ENCODE data around the gene SSR1. TPM values are rescaled to one million over a fixed set of nuclear protein-coding genes. Genes with fewer than 3 reads are reported as not detected.
A peak's percentile ranks its signal among the peaks of the same experiment; 100 is the strongest.

SSR1 gene
- total RNA-seq, 1 donor from 2014 or later = 96.6 TPM

DNA sequence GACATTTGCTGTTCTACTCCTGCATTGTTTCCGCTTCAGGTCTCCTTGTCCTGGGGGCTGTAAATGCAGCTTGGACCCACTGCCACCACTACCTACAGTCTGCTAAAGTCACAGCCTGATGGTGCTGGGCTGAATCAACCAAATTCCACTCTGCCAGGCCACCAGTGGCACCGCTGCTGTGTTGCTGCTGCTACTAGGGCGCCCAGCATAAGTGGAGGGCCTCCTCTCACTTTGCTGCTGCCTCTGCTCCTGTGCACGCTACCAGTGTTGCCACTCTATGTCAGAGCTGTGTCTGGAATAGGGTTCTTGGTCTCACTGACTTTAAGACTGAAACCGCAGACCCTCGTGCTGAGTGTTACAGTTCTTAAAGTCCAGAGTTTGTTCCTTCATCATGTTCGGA is 1.4 kb upstream of the SSR1 start:
- Mint-ChIP-seq H3K27me3 (ENCODE audit: insufficient read depth, low read depth) (peaks cover 7% of the 10 kb centered on the region), H3K4me1 (peaks cover 16% of the 10 kb centered on the region), H3K27ac (peak overlapping the region; percentile 11), H3K4me3 (no peak overlapping the region), H3K36me3 (peaks cover 5% of the 10 kb centered on the region), H3K9me3 (no peaks in the 10 kb centered on the region)
- Histone ChIP-seq H3K27ac (no peak overlapping the region), H3K4me2 (no peak overlapping the region), H3K9me3 (ENCODE audit: low read depth) (no peaks in the 10 kb centered on the region), H2AFZ (replicated peaks) (no peak overlapping the region), H3F3A (ENCODE audit: low read depth) (peaks cover 12% of the 10 kb centered on the region), H3K9ac (no peak overlapping the region), H3K4me3 (no peak overlapping the region), H3K27me3 (no peaks in the 10 kb centered on the region), H4K20me1 (ENCODE audit: low read depth) (peaks cover 14% of the 10 kb centered on the region), H3K79me2 (ENCODE audit: low read depth) (peaks cover 32% of the 10 kb centered on the region), H3K36me3 (no peaks in the 10 kb centered on the region), H3K4me1 (peaks cover 7% of the 10 kb centered on the region)
- no peak for TF ChIP-seq CTCF (IDR thresholded peaks at IDR 0.05)
- no peak for TF ChIP-seq EZH2phosphoT487 (IDR thresholded peaks at IDR 0.05)
- no peak for TF ChIP-seq EZH2 (IDR thresholded peaks at IDR 0.05)
- DNase-seq (ENCODE audit: low spot score) = no peak

DNA sequence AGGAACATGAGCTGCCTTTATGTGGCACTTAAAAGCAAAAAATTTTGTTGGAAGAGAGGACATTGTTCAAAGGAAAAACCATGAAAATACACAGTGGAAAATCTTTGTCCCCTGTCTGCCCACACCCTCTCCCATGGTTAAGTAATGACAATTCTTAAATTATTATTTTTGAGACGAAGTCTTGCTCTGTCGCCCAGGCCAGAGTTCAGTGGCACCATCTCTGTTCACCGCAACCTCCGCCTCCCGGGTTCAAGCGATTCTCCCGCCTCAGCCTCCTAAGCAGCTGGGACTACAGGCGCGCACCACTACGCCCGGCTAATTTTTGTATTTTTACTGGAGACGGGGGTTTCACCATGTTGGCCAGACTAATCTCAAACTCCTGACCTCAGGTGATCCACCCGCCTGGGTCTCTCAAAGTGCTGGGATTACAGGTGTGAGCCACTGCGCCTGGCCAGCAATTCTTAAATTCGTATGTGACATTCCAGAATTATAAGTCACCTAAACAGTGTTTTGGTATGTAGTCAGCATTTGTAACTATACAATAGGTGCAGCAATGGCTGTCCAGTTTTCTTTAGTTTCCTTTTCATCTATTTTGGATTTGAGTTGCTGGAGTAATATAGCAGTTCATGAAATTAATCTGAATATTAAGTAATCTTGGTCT is 636 bp upstream of the SSR1 start:
- H3K27me3 Mint-ChIP-seq (ENCODE audit: insufficient read depth, low read depth) = peaks cover 6% of the 10 kb centered on the region
- Histone ChIP-seq H3K9ac (no peak overlapping the region), H3F3A (ENCODE audit: low read depth) (peaks cover 12% of the 10 kb centered on the region), H3K4me2 (peak overlapping the region; percentile 68), H2AFZ (replicated peaks) (no peak overlapping the region), H3K27ac (no peak overlapping the region), H3K79me2 (ENCODE audit: low read depth) (peaks cover 38% of the 10 kb centered on the region), H3K36me3 (no peaks in the 10 kb centered on the region), H3K27me3 (no peaks in the 10 kb centered on the region), H3K9me3 (ENCODE audit: low read depth) (no peaks in the 10 kb centered on the region), H3K4me3 (peak overlapping the region; percentile 37), H4K20me1 (ENCODE audit: low read depth) (peaks cover 14% of the 10 kb centered on the region), H3K4me1 (peaks cover 7% of the 10 kb centered on the region)
- peak overlapping the region; percentile 95 for H3K4me3 Mint-ChIP-seq
- peaks cover 7% of the 10 kb centered on the region for H3K36me3 Mint-ChIP-seq
- H3K9me3 Mint-ChIP-seq = no peaks in the 10 kb centered on the region
- H3K27ac Mint-ChIP-seq = no peak overlapping the region
- no peak for DNase-seq (ENCODE audit: low spot score)
- H3K4me1 Mint-ChIP-seq = peaks cover 16% of the 10 kb centered on the region
- no peak for TF ChIP-seq EZH2 (IDR thresholded peaks at IDR 0.05)
- TF ChIP-seq CTCF (IDR thresholded peaks at IDR 0.05) = no peak
- TF ChIP-seq EZH2phosphoT487 (IDR thresholded peaks at IDR 0.05) = no peak

DNA sequence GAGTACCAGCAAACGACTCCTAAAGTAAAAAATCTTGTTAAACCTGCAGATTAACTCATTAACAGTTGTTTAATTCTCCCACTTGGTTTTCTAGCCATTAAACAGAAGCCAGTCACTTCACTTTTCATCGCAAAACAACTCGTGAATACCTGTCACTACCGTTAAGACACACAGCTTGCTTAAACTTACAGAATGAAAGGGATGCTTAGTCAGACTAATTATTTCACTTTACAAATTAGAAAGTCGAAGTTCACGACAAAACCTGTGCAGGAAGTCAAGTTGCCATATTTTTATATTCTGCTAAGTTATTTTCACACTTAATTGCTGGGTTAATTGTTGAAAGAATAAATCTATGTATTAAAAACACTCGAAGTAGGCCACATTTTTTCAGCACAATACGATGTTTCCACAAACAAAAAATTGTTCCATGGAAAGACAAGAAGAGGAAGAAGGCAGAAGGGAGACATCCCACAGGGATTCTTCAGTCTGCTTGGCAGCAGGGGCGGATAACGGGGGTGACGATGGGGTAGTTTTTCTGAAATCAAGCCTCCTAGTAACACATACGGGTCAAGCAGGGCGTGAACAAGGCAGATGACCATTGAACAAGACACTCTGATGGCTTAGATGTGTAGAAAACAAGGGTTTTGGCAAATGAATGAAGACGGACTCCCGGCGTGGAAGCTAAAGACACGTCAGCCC is 933 bp downstream of the SSR1 start:
- peak overlapping the region; percentile 71 for H3K9ac ChIP-seq
- peak overlapping the region; percentile 95 for H3K4me2 ChIP-seq
- peak; percentile 8 for DNase-seq (ENCODE audit: low spot score)
- Mint-ChIP-seq H3K27me3 (ENCODE audit: insufficient read depth, low read depth) (peaks cover 4% of the 10 kb centered on the region), H3K27ac (peak overlapping the region; percentile 52), H3K4me3 (peak overlapping the region; percentile 95), H3K4me1 (peaks cover 16% of the 10 kb centered on the region), H3K36me3 (peaks cover 14% of the 10 kb centered on the region), H3K9me3 (no peaks in the 10 kb centered on the region)
- H3K79me2 ChIP-seq (ENCODE audit: low read depth) = peaks cover 54% of the 10 kb centered on the region
- H3K4me1 ChIP-seq = peaks cover 7% of the 10 kb centered on the region
- no peak for TF ChIP-seq CTCF (IDR thresholded peaks at IDR 0.05)
- peak overlapping the region; percentile 87 for H3K27ac ChIP-seq
- H3K36me3 ChIP-seq = peaks cover 5% of the 10 kb centered on the region
- no peaks in the 10 kb centered on the region for H3K27me3 ChIP-seq
- peak overlapping the region; percentile 48 for H2AFZ ChIP-seq (replicated peaks)
- H4K20me1 ChIP-seq (ENCODE audit: low read depth) = peaks cover 14% of the 10 kb centered on the region
- H3K9me3 ChIP-seq (ENCODE audit: low read depth) = no peaks in the 10 kb centered on the region
- peaks cover 12% of the 10 kb centered on the region for H3F3A ChIP-seq (ENCODE audit: low read depth)
- peak overlapping the region; percentile 89 for H3K4me3 ChIP-seq
